Measurements from ENCODE around the gene ZNF618.

DNA sequence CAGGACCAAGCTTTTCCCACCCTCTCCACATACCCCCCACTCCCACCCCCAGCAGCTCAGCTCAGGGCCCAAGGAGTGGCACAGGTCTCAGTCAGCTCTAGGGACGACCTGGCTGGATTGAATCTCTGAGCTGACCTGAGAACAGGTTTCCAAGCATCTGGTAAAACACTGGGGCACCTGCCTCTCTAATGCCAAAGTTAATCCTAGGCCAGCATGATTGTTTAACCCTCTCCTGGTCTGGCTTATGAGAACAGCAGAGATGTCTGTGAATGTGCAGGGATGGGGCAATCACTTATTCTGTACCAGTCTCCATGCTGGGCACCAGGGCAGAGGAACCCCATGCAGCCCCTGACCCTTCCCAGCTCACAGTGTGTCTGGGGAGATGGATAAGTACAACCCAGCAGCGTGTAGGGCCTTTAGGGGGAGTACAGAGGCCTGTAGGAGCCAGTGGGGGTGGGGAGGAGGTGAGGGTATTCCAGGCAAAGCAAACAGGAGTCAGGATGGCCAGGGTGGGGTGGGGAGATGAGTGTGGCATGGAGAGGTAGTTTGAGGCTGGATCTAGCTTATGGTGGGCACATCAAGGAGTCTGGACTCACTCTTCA is 223.7 kb downstream of the ZNF618 start:
- TF ChIP-seq EZH2 (IDR thresholded peaks at IDR 0.05; ENCODE audit: insufficient read depth, poor library complexity, severe bottlenecking) (no peak), EZH2phosphoT487 (IDR thresholded peaks at IDR 0.05; ENCODE audit: insufficient read depth, low read depth) (no peak)
